DMS153 treated with DMSO at 0.1 percent for 48 hours (cell line): Measurements from ENCODE around the gene TNNC2.

Source experiments
- DNase-seq: peaks from one replicate; lab custom pipeline; 2025; ENCODE audit not compliant: unreplicated experiment; lab: John Stamatoyannopoulos, UW

TNNC2 gene

DNA sequence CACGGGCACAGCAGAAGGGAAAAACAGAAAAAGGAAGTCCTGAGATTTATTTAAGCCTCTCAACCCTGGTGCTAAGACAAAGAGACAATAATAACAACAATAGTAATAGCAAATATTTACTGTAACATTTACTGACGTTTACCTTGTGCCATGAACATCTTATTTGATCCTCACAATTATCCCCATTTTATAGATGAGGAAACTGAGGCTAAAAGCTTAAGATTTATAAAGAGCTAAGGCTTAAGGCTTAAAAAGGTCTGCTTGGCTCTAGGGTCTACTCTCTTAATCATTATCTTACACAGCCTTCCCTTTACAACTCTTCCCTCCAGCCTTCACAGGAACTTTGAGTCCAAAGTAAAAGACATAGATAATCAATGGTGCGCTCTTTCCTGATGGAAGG, 38.8 kb downstream of the TNNC2 start:
- DNase-seq = no peak

- no peak for DNase-seq
Observed at GRCh38 chr20:45783656-45784294, 43.3 kb downstream of the TNNC2 start.

DNA sequence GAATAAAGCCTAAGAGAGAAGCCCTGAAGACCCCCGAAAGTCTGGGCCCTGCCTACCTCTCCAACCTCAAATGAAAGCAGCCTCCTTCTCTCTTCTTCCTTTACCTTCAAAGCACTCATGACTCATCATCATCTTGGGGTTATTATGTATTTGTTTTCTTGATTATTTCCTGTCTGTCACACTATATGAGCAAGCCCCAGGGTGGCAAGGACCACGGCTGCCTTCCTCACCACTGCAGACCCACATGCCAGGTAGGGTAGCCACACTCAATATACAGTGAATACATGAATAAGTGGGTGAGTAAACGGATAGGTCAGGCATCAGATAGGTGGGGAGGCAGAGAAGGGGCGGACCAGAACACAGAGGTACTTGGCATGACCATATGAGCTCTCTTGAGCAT, 44.2 kb downstream of the TNNC2 start:
- DNase-seq = no peak

DNA sequence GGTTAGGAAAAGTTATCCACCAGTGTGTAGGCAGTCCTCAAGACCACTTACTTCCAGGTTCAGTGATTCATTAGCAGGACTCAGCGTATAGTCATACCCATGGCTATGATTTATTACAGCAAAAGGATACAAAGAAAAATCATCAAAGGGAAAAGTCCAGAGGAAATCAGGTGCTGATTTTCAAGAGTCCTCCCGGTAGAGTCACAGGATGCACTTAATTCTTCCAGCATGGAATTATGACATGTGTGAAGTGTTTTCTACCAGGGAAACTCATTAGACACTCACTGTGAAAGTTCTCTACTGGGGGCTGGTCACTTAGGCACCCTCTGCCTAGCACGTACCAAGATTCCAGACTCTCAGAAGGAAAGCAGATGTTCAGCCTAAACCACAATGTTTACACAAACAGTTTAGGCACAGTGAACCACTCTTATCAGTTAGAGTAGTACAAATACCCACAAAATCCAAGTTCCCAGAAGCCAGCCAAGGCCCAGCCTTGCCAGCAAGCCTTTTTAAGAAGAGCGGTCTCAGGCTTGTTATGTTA, 45.7 kb downstream of the TNNC2 start:
- no peak for DNase-seq

GRCh38 chr20:45780159-45780558, 47.0 kb downstream of the TNNC2 start:
- DNase-seq = no peak

GRCh38 chr20:45779011-45779915, 47.8 kb downstream of the TNNC2 start:
- no peak for DNase-seq

DNA sequence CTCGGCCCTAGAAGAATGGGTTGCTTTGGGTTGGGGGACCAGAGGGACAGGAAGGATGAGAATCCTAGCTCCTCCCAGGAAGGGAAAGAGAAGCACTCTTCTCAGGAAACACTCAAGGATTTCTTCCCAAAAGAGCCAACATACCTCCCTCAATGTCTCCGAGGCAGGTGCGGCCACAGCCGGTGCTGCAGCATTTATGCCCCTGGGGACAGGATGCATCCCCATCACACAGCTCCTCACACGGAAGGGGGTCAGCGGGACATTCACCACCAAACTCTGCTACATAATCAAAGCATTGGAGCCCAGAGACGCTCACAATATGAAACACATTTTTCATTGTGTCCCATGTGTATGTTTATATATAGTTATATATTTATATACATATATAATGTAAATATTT, 50.2 kb downstream of the TNNC2 start:
- no peak for DNase-seq

DNA sequence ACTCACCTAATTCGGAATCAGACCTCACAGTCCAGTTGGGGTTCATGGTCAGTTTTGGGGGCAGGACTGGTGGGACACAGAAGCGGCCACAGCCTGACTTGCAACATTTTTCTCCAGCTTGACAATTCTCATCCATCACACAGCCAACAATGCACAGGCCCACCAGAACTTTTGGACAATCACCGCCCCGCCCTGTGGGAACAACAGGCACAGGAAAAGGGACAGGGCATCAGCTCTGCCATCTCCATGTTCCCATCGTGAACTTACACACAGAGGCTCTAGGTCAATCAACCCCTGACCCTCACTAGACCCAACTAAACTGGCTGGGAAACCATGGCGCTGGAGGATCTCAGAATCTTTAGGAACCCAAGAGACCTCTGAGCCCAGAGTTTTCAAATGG, 51.7 kb downstream of the TNNC2 start:
- DNase-seq = no peak

GRCh38 chr20:45774945-45775344, 52.2 kb downstream of the TNNC2 start:
- no peak for DNase-seq
